K562 (cell line): ENCODE measurements around the gene TRMT1. TPM values are rescaled to one million over a fixed set of nuclear protein-coding genes. Genes with fewer than 3 reads are reported as not detected.

Experiments used
- BHLHE40 ChIP-seq: IDR thresholded peaks from 2 replicates; pipeline ENCODE4 v1.6.1; 2011; ENCODE audit warnings: low read length, improper control_type of control experiment
- BRD9 ChIP-seq: fragments of 450-650 bp; IDR thresholded peaks from 2 replicates; pipeline ENCODE4 v1.6.1; 2018; ENCODE audit warnings: low read depth; ENCODE audit not compliant: partially characterized antibody
- CBFA2T2 ChIP-seq: fragments of 450-650 bp; conservative IDR thresholded peaks from 2 replicates; pipeline ENCODE4 v1.6.1; 2017; ENCODE audit warnings: mild to moderate bottlenecking
- FOXP1 ChIP-seq: sonication (generic); formaldehyde crosslinking; IDR thresholded peaks from 2 replicates; pipeline ENCODE4 v1.8.0; 2022; ENCODE audit warnings: mild to moderate bottlenecking, missing genetic modification reagents
- HEY1 ChIP-seq: fragments of 250-450 bp; sonication (Bioruptor Pico); IDR thresholded peaks from 2 replicates; pipeline ENCODE4 v1.5.0; 2020; ENCODE audit warnings: mild to moderate bottlenecking, moderate library complexity, borderline replicate concordance
- HIVEP1 ChIP-seq: fragments of 250-450 bp; sonication (Bioruptor Pico); IDR thresholded peaks from 2 replicates; pipeline ENCODE4 v1.4.0; 2020; ENCODE audit warnings: mild to moderate bottlenecking
- MECOM ChIP-seq: fragments of 250-450 bp; sonication (Bioruptor Pico); IDR thresholded peaks from 2 replicates; pipeline ENCODE4 v1.8.0; 2022; ENCODE audit warnings: inconsistent platforms
- MTA2 ChIP-seq: fragments of 450-650 bp; IDR thresholded peaks from 2 replicates; pipeline ENCODE4 v1.6.1; 2016; ENCODE audit warnings: low read depth
- MYC ChIP-seq, 2 experiments: fragments of 250-450 bp in 1 of 2; sonication (Bioruptor Pico) in 1 of 2; IDR thresholded peaks; 2 replicates each; pipeline versions ENCODE4 v1.5.1 to v1.6.1; 2012 to 2021; ENCODE audit warnings: low read depth in 2 of 2, borderline replicate concordance in 1 of 2, improper control_type of control experiment in 1 of 2, low read length in 1 of 2, mild to moderate bottlenecking in 1 of 2, moderate library complexity in 1 of 2
- NFXL1 ChIP-seq: fragments of 450-650 bp; formaldehyde crosslinking; IDR thresholded peaks from 2 replicates; pipeline ENCODE4 v1.4.0; 2021; ENCODE audit warnings: mild to moderate bottlenecking
- NR1H2 ChIP-seq: sonication (generic); formaldehyde crosslinking; IDR thresholded peaks from 2 replicates; pipeline ENCODE4 v1.4.0; 2020; ENCODE audit warnings: mild to moderate bottlenecking, missing genetic modification reagents
- PHB2 ChIP-seq: fragments of 450-650 bp; IDR thresholded peaks from 2 replicates; pipeline ENCODE4 v1.6.1; 2017; ENCODE audit warnings: low read depth
- POU5F1 ChIP-seq: fragments of 150-350 bp; IDR thresholded peaks from 2 replicates; pipeline ENCODE4 v1.6.1; 2014; ENCODE audit warnings: borderline replicate concordance, low read length, low read depth, mild to moderate bottlenecking; ENCODE audit not compliant: partially characterized antibody
- PRPF4 ChIP-seq: fragments of 200-400 bp; formaldehyde crosslinking; IDR thresholded peaks from one replicate; pipeline ENCODE4 v1.6.1; 2017; ENCODE audit warnings: low read length, low read depth, mild to moderate bottlenecking; ENCODE audit not compliant: insufficient read depth, poor library complexity, severe bottlenecking
- RCOR1 ChIP-seq, 2 experiments: IDR thresholded peaks; 2 replicates each; pipeline ENCODE4 v1.6.1; 2012; ENCODE audit warnings: low read depth in 2 of 2, low read length in 2 of 2, borderline replicate concordance in 1 of 2, improper control_type of control experiment in 1 of 2
- RFX7 ChIP-seq: fragments of 250-450 bp; sonication (Bioruptor Pico); IDR thresholded peaks from 2 replicates; pipeline ENCODE4 v1.5.1; 2021; ENCODE audit warnings: mild to moderate bottlenecking
- SFPQ ChIP-seq: fragments of 200-400 bp; formaldehyde crosslinking; IDR thresholded peaks from 2 replicates; pipeline ENCODE4 v1.6.1; 2017; ENCODE audit warnings: mild to moderate bottlenecking, low read depth, low read length, moderate library complexity
- TFE3 ChIP-seq: fragments of 450-650 bp; formaldehyde crosslinking; IDR thresholded peaks from 2 replicates; pipeline ENCODE4 v1.4.0; 2020; ENCODE audit warnings: mild to moderate bottlenecking, mixed read lengths
- U2AF1 ChIP-seq: fragments of 200-400 bp; formaldehyde crosslinking; optimal IDR thresholded peaks from 2 replicates; pipeline ENCODE3; 2017; ENCODE audit warnings: mild to moderate bottlenecking, low read depth, low read length, moderate library complexity
- ZC3H8 ChIP-seq: fragments of 450-650 bp; IDR thresholded peaks from 2 replicates; pipeline ENCODE4 v1.6.1; 2017
- ZNF253 ChIP-seq: fragments of 250-450 bp; sonication (Bioruptor Pico); conservative IDR thresholded peaks from 2 replicates; pipeline ENCODE4 v1.6.1; 2021; ENCODE audit warnings: mild to moderate bottlenecking
- ZNF263 ChIP-seq: sonication (generic); formaldehyde crosslinking; IDR thresholded peaks from 2 replicates; pipeline ENCODE4 v1.8.0; 2022; ENCODE audit warnings: mild to moderate bottlenecking, missing genetic modification reagents, borderline replicate concordance
- ZNF395 ChIP-seq: fragments of 200-800 bp; sonication (Bioruptor generic); IDR thresholded peaks from 2 replicates; pipeline ENCODE4 v1.6.1; 2017; ENCODE audit warnings: missing genetic modification characterization, missing compliant biosample characterization
- ZNF444 ChIP-seq: fragments of 250-450 bp; sonication (Bioruptor Pico); IDR thresholded peaks from 2 replicates; pipeline ENCODE4 v1.4.0; 2020; ENCODE audit warnings: mild to moderate bottlenecking, moderate library complexity
- polyA plus RNA-seq, 8 experiments: library from polyadenylated mRNA; depleted of rRNA in 4 of 8; stranded (reverse) in 5 of 8; unstranded in 3 of 8; fragments of >200 nt; fragmentation: Nextera tagmentation in 2 of 8; fragmentation: Illumina TruSeq in 1 of 8; extraction: Ambion mirVana in 2 of 8; extraction: Trizol in 1 of 8; gene quantifications; 2 replicates each; pipeline versions ENCODE4 v1.2.1 to v1.2.3, GENCODE V29; 2011 to 2014; ENCODE audit warnings: inconsistent platforms in 1 of 8, missing spikeins in 1 of 8
- total RNA-seq, 7 experiments: library from RNA; depleted of rRNA in 6 of 7; stranded (reverse); fragments of >200 nt in 6 of 7; fragmentation: Illumina TruSeq in 2 of 7; extraction: Trizol in 2 of 7; gene quantifications; 2 replicates each; pipeline versions ENCODE4 v1.2.1 to v1.2.3, GENCODE V29; 2011 to 2021; ENCODE audit warnings: low replicate concordance in 1 of 7

TRMT1 gene
- total and polyA plus RNA-seq, 9 of the 15 experiments (the other 6 are each of a cell fraction or from before 2014, with no cell fraction given): 5.8 to 158 (median 54.3) TPM

- no peak for TF ChIP-seq SFPQ
- no peak for TF ChIP-seq NR1H2 (CRISPR knock-in tag)
- no peak for TF ChIP-seq FOXP1
- TF ChIP-seq ZNF263: no peak
- TF ChIP-seq BRD9: peak; percentile 58
- no peak for TF ChIP-seq CBFA2T2
- TF ChIP-seq PHB2: no peak
- TF ChIP-seq HEY1 (CRISPR knock-in tag): no peak
- TF ChIP-seq POU5F1: no peak
- TF ChIP-seq MYC (IDR thresholded peaks at IDR 0.05; ENCODE audit: low read depth, low read length): peak; percentile 94
- TF ChIP-seq MYC (CRISPR knock-in tag; IDR thresholded peaks at IDR 0.05; ENCODE audit: borderline replicate concordance, low read depth): peak; percentile 94
- TF ChIP-seq TFE3 (CRISPR knock-in tag): no peak
- TF ChIP-seq MTA2: no peak
- TF ChIP-seq ZNF444: no peak
- TF ChIP-seq MECOM (CRISPR knock-in tag): no peak
- no peak; a peak in 1 of 4 replicates for TF ChIP-seq RCOR1 (IDR thresholded peaks at IDR 0.05; ENCODE audit: borderline replicate concordance in 1 of 2, low read depth in 2 of 2, low read length in 2 of 2)
- no peak for TF ChIP-seq ZNF253 (CRISPR knock-in tag)
- no peak for TF ChIP-seq HIVEP1
- no peak for TF ChIP-seq RFX7
- TF ChIP-seq PRPF4: peak; percentile 51
- TF ChIP-seq U2AF1: no peak
- TF ChIP-seq NFXL1: no peak
- TF ChIP-seq ZC3H8: no peak
- TF ChIP-seq ZNF395 (CRISPR knock-in tag): no peak
- TF ChIP-seq BHLHE40: no peak; the same call in 1 of the 2 replicates
Observed at GRCh38 chr19:13151605-13152355, 35.2 kb upstream of the TRMT1 start (continued).
